Activated naive CD8-positive, alpha-beta T cell treated with anti-CD3 and anti-CD28 coated beads, Interleukin-2, amount 10 ng/mL, durations not matched to agents 7 days and 5 days (primary cell): ENCODE data around the gene TRPV5. TPM values are rescaled to one million over a fixed set of nuclear protein-coding genes. Genes with fewer than 3 reads are reported as not detected.
"Not testable (repeated sequence)": the region's sequence is repeated elsewhere in the genome, so short reads cannot be mapped to it uniquely, and the experiment has no call there.

ENCODE experiments used
- ATAC-seq: fragments of 150-1000 bp; cut with Tn5 transposase; one replicate; pipeline ENCODE4 v1.10.0; 2021; ENCODE audit warnings: low read depth, moderate library complexity
- POLR2A ChIA-PET: fragments of 350-600 bp; sonication (Branson Sonifier 250); formaldehyde crosslinking; loops from one replicate; lab custom pipeline; 2021; ENCODE audit warnings: antibody characterized with exemption; lab: Charles Lee
- DNase-seq: peaks from one replicate; pipeline ENCODE4 v3.0.0; 2021
- H3K27ac Mint-ChIP-seq: one replicate; pipeline ENCODE4 v1.8.0; 2022; ENCODE audit warnings: mild to moderate bottlenecking, mixed read lengths
- H3K27me3 Mint-ChIP-seq: one replicate; pipeline ENCODE4 v1.8.0; 2022; ENCODE audit warnings: mild to moderate bottlenecking, moderate library complexity, mixed read lengths
- H3K36me3 Mint-ChIP-seq: one replicate; pipeline ENCODE4 v1.8.0; 2021; ENCODE audit warnings: mild to moderate bottlenecking, mixed read lengths
- H3K4me1 Mint-ChIP-seq: one replicate; pipeline ENCODE4 v1.8.0; 2021; ENCODE audit warnings: mixed read lengths
- H3K4me3 Mint-ChIP-seq: one replicate; pipeline ENCODE4 v1.8.0; 2022; ENCODE audit warnings: mild to moderate bottlenecking, moderate library complexity, mixed read lengths
- H3K9me3 Mint-ChIP-seq: one replicate; pipeline ENCODE4 v1.8.0; 2021; ENCODE audit warnings: mixed read lengths
- total RNA-seq, 2 experiments: library from RNA; stranded (reverse); gene quantifications; one replicate each; pipeline ENCODE4 v1.2.3, GENCODE V29; 2021

The TRPV5 gene
- not detected for total RNA-seq

- Mint-ChIP-seq H3K36me3 (no peaks in the 10 kb centered on the region), H3K4me3 (no peak within 1 kb of the TSS), H3K9me3 (no peaks in the 10 kb centered on the region), H3K27ac (no peak within 1 kb of the TSS), H3K27me3 (peaks cover 2% of the 10 kb centered on the region), H3K4me1 (peaks cover 8% of the 10 kb centered on the region)
- POLR2A ChIA-PET, result no interaction called here
- DNase-seq, result no peak
- ATAC-seq, result no peak
Measured at GRCh38 chr7:142933624-142934023, at the start of gene TRPV5. Gene TRPV5 (minus strand): TSS chr7:142933746. CDS start chr7:142933459, 287 bp downstream.

DNA sequence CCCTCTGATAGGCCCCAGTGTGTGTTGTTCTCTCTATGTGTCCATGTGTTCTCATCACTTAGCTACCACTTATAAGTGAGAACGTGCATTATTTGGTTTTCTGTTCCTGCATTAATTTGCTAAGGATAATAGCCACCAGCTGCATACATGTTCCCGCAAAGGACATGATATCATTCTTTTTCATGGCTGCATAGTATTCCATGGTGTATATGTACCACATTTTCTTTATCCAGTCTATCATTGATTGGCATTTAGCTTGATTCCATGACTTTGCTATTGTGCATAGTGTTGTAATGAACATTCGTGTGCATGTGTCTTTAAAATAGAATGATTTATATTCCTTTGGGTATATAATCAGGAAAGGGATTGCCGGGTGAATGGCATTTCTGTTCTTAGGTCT is 44.9 kb upstream of the TRPV5 start:
- H3K27ac Mint-ChIP-seq, H3K4me1 Mint-ChIP-seq, H3K4me3 Mint-ChIP-seq, H3K36me3 Mint-ChIP-seq, POLR2A ChIA-PET, H3K9me3 Mint-ChIP-seq, ATAC-seq, DNase-seq: not testable (repeated sequence)
- H3K27me3 Mint-ChIP-seq, result peaks cover 13% of the 10 kb centered on the region

GRCh38 chr7:142974626-142975025 is 41.1 kb upstream of the TRPV5 start:
- H3K9me3 Mint-ChIP-seq, result peaks cover 3% of the 10 kb centered on the region

GRCh38 chr7:142969183-142969582 is 35.6 kb upstream of the TRPV5 start:
- Mint-ChIP-seq H3K27ac (no peak overlapping the region), H3K4me3 (no peak overlapping the region), H3K9me3 (no peaks in the 10 kb centered on the region), H3K36me3 (no peaks in the 10 kb centered on the region), H3K4me1 (no peaks in the 10 kb centered on the region), H3K27me3 (peaks cover 28% of the 10 kb centered on the region)
- DNase-seq (no peak), ATAC-seq (no peak)
- POLR2A ChIA-PET, result no interaction called here

More at GRCh38 chr7:142974626-142975025, 41.1 kb upstream of the TRPV5 start:
- H3K27me3 Mint-ChIP-seq, result peaks cover 20% of the 10 kb centered on the region
- H3K36me3 Mint-ChIP-seq, result no peaks in the 10 kb centered on the region
- H3K27ac Mint-ChIP-seq, result no peak overlapping the region
- POLR2A ChIA-PET, result no interaction called here
- DNase-seq (no peak), ATAC-seq (no peak)
- H3K4me3 Mint-ChIP-seq, result no peak overlapping the region
- no peaks in the 10 kb centered on the region for H3K4me1 Mint-ChIP-seq

DNA sequence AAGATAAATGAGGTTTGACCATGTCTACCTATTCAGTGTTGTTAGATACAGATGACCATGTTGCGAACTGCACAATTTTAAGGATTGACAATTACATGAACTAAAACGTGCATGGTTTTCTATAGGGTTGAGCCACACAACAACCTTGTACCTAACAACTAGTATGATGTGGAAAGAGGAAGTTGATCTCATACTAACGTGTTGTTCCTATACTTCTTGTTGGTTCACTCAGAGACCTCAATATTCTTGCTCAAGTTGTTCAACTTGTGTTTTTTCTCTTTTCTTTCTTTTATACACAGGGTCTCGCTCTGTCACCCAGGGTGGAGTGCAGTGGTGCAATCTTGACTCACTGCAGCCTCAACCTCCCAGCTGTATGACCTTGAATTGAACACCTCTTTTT is 34.7 kb upstream of the TRPV5 start:
- Mint-ChIP-seq H3K4me3 (no peak overlapping the region), H3K9me3 (no peaks in the 10 kb centered on the region), H3K36me3 (no peaks in the 10 kb centered on the region), H3K27me3 (peaks cover 22% of the 10 kb centered on the region), H3K4me1 (no peaks in the 10 kb centered on the region), H3K27ac (no peak overlapping the region)
- POLR2A ChIA-PET, result no interaction called here
- no peak for DNase-seq
- no peak for ATAC-seq

DNA sequence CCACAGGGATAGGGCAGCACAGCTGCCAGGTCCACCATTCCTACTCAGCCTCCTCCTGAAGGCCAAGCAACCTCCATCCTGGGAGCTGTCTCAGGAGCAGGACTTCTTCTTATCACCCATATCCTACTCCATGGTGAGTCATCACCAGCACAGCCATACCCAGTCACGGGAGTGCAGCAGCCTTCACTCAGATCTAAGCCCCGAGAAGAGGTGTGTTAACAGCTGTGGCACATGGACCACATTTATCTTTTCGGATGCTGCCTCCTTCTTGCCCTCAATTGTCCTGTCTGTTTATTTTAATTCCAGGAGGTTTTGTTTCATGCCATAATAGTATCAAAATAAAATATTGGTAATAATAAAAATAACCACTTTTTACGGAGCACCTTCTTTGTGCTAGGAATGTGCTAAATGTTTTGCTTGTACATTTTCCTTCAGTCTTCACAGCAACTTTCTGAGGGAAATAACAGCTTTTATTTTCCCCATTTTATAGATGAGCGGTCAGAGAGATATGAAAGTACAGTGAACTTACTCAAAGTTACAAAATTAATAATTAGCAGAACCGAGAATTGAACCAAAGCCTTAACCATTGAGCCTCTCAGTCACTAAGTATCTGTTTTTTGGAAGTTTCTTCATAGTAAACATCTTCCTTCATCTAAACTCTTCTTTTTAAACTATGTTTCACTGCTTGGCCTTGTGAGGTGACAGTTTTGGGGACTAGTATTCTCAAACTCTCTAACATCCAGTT is 31.1 kb upstream of the TRPV5 start:
- DNase-seq, result no peak
- no peak for ATAC-seq
- peaks cover 14% of the 10 kb centered on the region for H3K27me3 Mint-ChIP-seq
- no peak overlapping the region for H3K27ac Mint-ChIP-seq
- no peaks in the 10 kb centered on the region for H3K4me1 Mint-ChIP-seq
- no peaks in the 10 kb centered on the region for H3K36me3 Mint-ChIP-seq
- POLR2A ChIA-PET, result no interaction called here
- no peak overlapping the region for H3K4me3 Mint-ChIP-seq
- no peaks in the 10 kb centered on the region for H3K9me3 Mint-ChIP-seq

- H3K27me3 Mint-ChIP-seq, result peaks cover 16% of the 10 kb centered on the region
- POLR2A ChIA-PET, result no interaction called here
- no peak for ATAC-seq
- H3K4me3 Mint-ChIP-seq, result no peak overlapping the region
- no peaks in the 10 kb centered on the region for H3K36me3 Mint-ChIP-seq
- DNase-seq, result no peak
- H3K27ac Mint-ChIP-seq, result no peak overlapping the region
- H3K9me3 Mint-ChIP-seq, result no peaks in the 10 kb centered on the region
- H3K4me1 Mint-ChIP-seq, result no peaks in the 10 kb centered on the region
Measured at GRCh38 chr7:142963993-142964392, 30.4 kb upstream of the TRPV5 start.

DNA sequence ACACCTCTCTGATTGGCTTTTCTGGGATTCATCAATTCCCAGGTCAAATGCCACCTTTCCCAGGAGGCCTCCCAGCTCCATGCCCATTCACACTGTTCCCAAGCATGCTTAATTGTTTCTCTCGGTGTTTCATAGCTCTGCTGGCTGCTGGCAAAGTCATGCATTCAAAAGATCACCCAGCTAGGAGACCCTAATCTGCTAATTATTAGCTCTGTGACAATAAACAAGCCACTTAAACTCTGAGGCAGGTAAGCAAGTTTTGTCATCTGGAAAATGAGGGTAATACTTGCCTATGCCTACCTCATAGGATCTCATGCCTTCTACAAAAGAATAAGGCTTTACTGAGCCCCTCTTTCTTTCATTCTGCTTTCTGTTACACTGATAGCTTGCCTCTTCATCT is 29.4 kb upstream of the TRPV5 start:
- POLR2A ChIA-PET, result no interaction called here
- H3K36me3 Mint-ChIP-seq, result no peaks in the 10 kb centered on the region
- ATAC-seq (no peak), DNase-seq (no peak)
- H3K27me3 Mint-ChIP-seq, result peaks cover 14% of the 10 kb centered on the region
- no peaks in the 10 kb centered on the region for H3K9me3 Mint-ChIP-seq
- no peak overlapping the region for H3K27ac Mint-ChIP-seq
- H3K4me3 Mint-ChIP-seq, result no peak overlapping the region
- H3K4me1 Mint-ChIP-seq, result no peaks in the 10 kb centered on the region

GRCh38 chr7:142961973-142962926 is 28.7 kb upstream of the TRPV5 start, which contains the start of gene KEL:
Gene KEL (minus strand): TSS chr7:142962363. CDS start chr7:142962206, 157 bp downstream.
- Mint-ChIP-seq H3K36me3 (no peaks in the 10 kb centered on the region), H3K4me3 (no peak within 1 kb of the TSS), H3K27me3 (peaks cover 12% of the 10 kb centered on the region), H3K4me1 (no peaks in the 10 kb centered on the region), H3K27ac (peak within 1 kb of the TSS; percentile 38), H3K9me3 (no peaks in the 10 kb centered on the region)
- ATAC-seq (no peak), DNase-seq (no peak)
- POLR2A ChIA-PET, result no interaction called here

GRCh38 chr7:142961595-142961972 is 28.0 kb upstream of the TRPV5 start:
- no peaks in the 10 kb centered on the region for H3K4me1 Mint-ChIP-seq

DNA sequence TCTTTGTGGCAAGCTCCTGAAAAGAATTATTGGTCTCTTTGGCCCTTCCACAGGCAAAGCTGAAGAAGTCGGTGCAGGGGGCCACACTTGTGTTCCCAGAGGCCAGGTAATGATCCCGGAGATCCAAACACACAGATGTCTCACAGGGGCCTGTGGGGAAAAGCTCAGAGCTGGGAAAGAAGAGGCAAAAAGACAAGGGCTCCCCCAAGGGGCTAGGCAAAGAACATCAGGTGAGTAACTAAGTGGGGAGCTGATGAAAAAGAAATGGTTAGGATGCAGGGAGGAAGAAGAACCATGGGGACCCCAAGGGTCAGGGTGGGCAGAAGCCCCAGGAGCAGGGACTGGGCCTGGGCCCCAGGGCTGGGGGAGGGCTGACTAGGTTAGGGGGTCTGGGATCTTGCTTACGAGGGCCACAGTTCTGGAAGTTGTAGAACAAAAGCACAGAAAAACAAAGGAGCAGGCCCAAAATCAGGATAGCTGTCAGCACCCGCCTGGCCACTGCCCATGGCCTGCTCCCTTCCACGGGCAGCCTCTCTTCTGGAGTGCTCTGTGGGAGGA is 27.5 kb upstream of the TRPV5 start:
- DNase-seq (no peak), ATAC-seq (no peak)
- peak overlapping the region; percentile 38 for H3K27ac Mint-ChIP-seq
- no peak overlapping the region for H3K4me3 Mint-ChIP-seq
- H3K9me3 Mint-ChIP-seq, result peaks cover 5% of the 10 kb centered on the region
- POLR2A ChIA-PET, result no interaction called here
- peaks cover 15% of the 10 kb centered on the region for H3K27me3 Mint-ChIP-seq
- no peaks in the 10 kb centered on the region for H3K36me3 Mint-ChIP-seq
- H3K4me1 Mint-ChIP-seq, result no peaks in the 10 kb centered on the region

More at GRCh38 chr7:142961595-142961972, 28.0 kb upstream of the TRPV5 start:
- ATAC-seq (no peak), DNase-seq (no peak)
- H3K27me3 Mint-ChIP-seq, result peaks cover 13% of the 10 kb centered on the region
- H3K9me3 Mint-ChIP-seq, result peaks cover under 1% of the 10 kb centered on the region
- no peaks in the 10 kb centered on the region for H3K36me3 Mint-ChIP-seq
- no peak overlapping the region for H3K4me3 Mint-ChIP-seq
- H3K27ac Mint-ChIP-seq, result no peak overlapping the region
- POLR2A ChIA-PET, result no interaction called here

GRCh38 chr7:142959202-142959601 is 25.7 kb upstream of the TRPV5 start:
- H3K27ac Mint-ChIP-seq, result no peak overlapping the region
- peaks cover 14% of the 10 kb centered on the region for H3K9me3 Mint-ChIP-seq
- no peak overlapping the region for H3K4me3 Mint-ChIP-seq
- H3K27me3 Mint-ChIP-seq, result peaks cover 19% of the 10 kb centered on the region
- ATAC-seq (no peak), DNase-seq (no peak)
- POLR2A ChIA-PET, result no interaction called here
- H3K36me3 Mint-ChIP-seq, result peaks cover 2% of the 10 kb centered on the region
- H3K4me1 Mint-ChIP-seq, result no peaks in the 10 kb centered on the region

- Mint-ChIP-seq H3K4me3 (no peak overlapping the region), H3K27ac (no peak overlapping the region), H3K9me3 (peaks cover 14% of the 10 kb centered on the region), H3K27me3 (peaks cover 22% of the 10 kb centered on the region), H3K36me3 (peaks cover 4% of the 10 kb centered on the region), H3K4me1 (peaks cover 1% of the 10 kb centered on the region)
- ATAC-seq (no peak), DNase-seq (no peak)
- POLR2A ChIA-PET, result no interaction called here
Measured at GRCh38 chr7:142957723-142958122, 24.2 kb upstream of the TRPV5 start.
